Measurements from ENCODE around the gene CAPN3.
"Not testable (repeated sequence)": the region's sequence is repeated elsewhere in the genome, so short reads cannot be mapped to it uniquely, and the experiment has no call there.

CAPN3 gene

GRCh38 chr15:42359249-42359648, at the start of gene CAPN3:
TSS of gene CAPN3 (plus strand) at chr15:42359501. CDS start at chr15:42359806, 305 bp downstream.
- no peak for DNase-seq

GRCh38 chr15:42313463-42313862, 45.8 kb upstream of the CAPN3 start:
- no peak for DNase-seq

- no peak for DNase-seq
These were observed 44.5 kb upstream of the CAPN3 start for GRCh38 chr15:42314818-42315217.

GRCh38 chr15:42315521-42315920, 43.8 kb upstream of the CAPN3 start:
- DNase-seq: no peak

- not testable (repeated sequence) for DNase-seq
These were observed 43.0 kb upstream of the CAPN3 start for GRCh38 chr15:42316282-42316805.

GRCh38 chr15:42319206-42319605, 40.1 kb upstream of the CAPN3 start:
- DNase-seq: no peak

GRCh38 chr15:42324308-42324707, 35.0 kb upstream of the CAPN3 start:
- DNase-seq: no peak

- no peak for DNase-seq
These were observed 30.1 kb upstream of the CAPN3 start for GRCh38 chr15:42329161-42329560.

- no peak for DNase-seq
These were observed 29.3 kb upstream of the CAPN3 start for GRCh38 chr15:42329992-42330391.

GRCh38 chr15:42331235-42331634, 28.1 kb upstream of the CAPN3 start:
- no peak for DNase-seq

- no peak for DNase-seq
These were observed 27.0 kb upstream of the CAPN3 start for GRCh38 chr15:42332331-42332730.

GRCh38 chr15:42335074-42335473, 24.2 kb upstream of the CAPN3 start:
- no peak for DNase-seq

GRCh38 chr15:42336650-42337049, 22.7 kb upstream of the CAPN3 start:
- not testable (repeated sequence) for DNase-seq

GRCh38 chr15:42337104-42337503, 22.2 kb upstream of the CAPN3 start:
- DNase-seq: not testable (repeated sequence)

- no peak for DNase-seq
These were observed 20.8 kb upstream of the CAPN3 start for GRCh38 chr15:42338500-42338899.

GRCh38 chr15:42343596-42344232, 15.6 kb upstream of the CAPN3 start:
- DNase-seq: no peak

- no peak for DNase-seq
These were observed 14.5 kb upstream of the CAPN3 start for GRCh38 chr15:42344763-42345162.

- DNase-seq: no peak
These were observed 13.8 kb upstream of the CAPN3 start for GRCh38 chr15:42345504-42345903.

- no peak for DNase-seq
These were observed 11.2 kb upstream of the CAPN3 start for GRCh38 chr15:42348083-42348482.

GRCh38 chr15:42349186-42349585, 10.1 kb upstream of the CAPN3 start:
- no peak for DNase-seq

- no peak for DNase-seq
These were observed 6.9 kb upstream of the CAPN3 start for GRCh38 chr15:42352401-42352800.

GRCh38 chr15:42353061-42353460, 6.2 kb upstream of the CAPN3 start:
- DNase-seq: no peak

- DNase-seq: no peak
These were observed 4.5 kb upstream of the CAPN3 start for GRCh38 chr15:42354824-42355223.

GRCh38 chr15:42355291-42355690, 4.0 kb upstream of the CAPN3 start:
- no peak for DNase-seq

- DNase-seq: no peak
These were observed 2.5 kb upstream of the CAPN3 start for GRCh38 chr15:42356851-42357250.
